ENCODE results near the gene CIBAR2.

The CIBAR2 gene

DNA sequence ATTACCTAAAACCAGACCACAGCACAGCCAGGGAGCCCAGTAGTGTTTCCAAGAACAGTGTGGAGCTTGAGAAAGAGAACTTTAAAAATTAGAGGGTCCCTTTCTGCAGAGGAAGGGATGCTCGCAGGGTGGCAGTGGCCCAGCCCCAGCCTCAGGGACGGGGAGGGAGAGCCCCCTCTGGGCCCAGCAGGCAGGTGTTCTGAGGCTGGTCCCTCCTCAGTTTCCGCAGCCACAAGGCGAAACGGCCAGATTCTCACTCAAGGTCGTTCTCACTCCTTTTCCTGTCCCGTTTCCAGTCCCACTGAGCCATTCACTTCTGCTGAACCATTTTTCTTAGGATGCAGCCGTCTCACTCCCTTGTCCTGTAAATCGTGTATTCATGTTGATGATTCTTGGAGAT lies 20.0 kb downstream of the CIBAR2 start:
- Mint-ChIP-seq H3K9me3 (no peaks in the 10 kb centered on the region), H3K4me1 (ENCODE audit: low read depth) (no peaks in the 10 kb centered on the region), H3K27me3 (ENCODE audit: low read depth) (no peaks in the 10 kb centered on the region), H3K36me3 (ENCODE audit: low read depth) (no peaks in the 10 kb centered on the region), H3K4me3 (no peak overlapping the region), H3K27ac (no peak overlapping the region)
- DNase-seq (ENCODE audit: low spot score) = no peak

- H3K9me3 Mint-ChIP-seq = no peaks in the 10 kb centered on the region
Observed at GRCh38 chr16:85091522-85091910, 20.8 kb downstream of the CIBAR2 start.

GRCh38 chr16:85090873-85091521 lies 21.3 kb downstream of the CIBAR2 start:
- H3K27me3 Mint-ChIP-seq (ENCODE audit: low read depth) = no peaks in the 10 kb centered on the region
- H3K4me3 Mint-ChIP-seq = no peak overlapping the region
- no peaks in the 10 kb centered on the region for H3K36me3 Mint-ChIP-seq (ENCODE audit: low read depth)
- DNase-seq (ENCODE audit: low spot score) = no peak
- no peaks in the 10 kb centered on the region for H3K4me1 Mint-ChIP-seq (ENCODE audit: low read depth)
- H3K27ac Mint-ChIP-seq = no peak overlapping the region
- H3K9me3 Mint-ChIP-seq = no peaks in the 10 kb centered on the region

More at GRCh38 chr16:85091522-85091910, 20.8 kb downstream of the CIBAR2 start:
- DNase-seq (ENCODE audit: low spot score) = no peak
- no peaks in the 10 kb centered on the region for H3K36me3 Mint-ChIP-seq (ENCODE audit: low read depth)
- no peaks in the 10 kb centered on the region for H3K27me3 Mint-ChIP-seq (ENCODE audit: low read depth)
- no peak overlapping the region for H3K4me3 Mint-ChIP-seq
- H3K4me1 Mint-ChIP-seq (ENCODE audit: low read depth) = no peaks in the 10 kb centered on the region
- H3K27ac Mint-ChIP-seq = no peak overlapping the region

DNA sequence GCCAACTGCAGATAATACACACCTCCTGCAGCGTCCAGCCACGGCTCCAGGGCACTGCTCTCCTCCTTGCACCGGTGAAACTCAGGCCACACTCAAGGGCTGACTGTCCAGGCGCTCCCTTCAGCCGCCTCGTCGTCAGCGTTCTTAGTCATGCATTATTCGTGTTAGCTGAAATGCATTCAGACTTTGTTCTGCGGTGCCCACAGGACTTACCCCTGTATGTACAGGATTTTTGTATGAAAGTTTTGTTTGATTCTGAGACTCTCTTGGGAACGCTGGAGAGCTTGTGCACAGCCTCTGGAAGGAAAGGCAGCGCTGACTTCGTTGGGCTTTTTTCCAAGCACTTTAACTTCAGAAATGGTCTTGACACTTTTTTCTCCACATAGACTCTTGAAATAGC lies 22.1 kb downstream of the CIBAR2 start:
- Mint-ChIP-seq H3K4me1 (ENCODE audit: low read depth) (no peaks in the 10 kb centered on the region), H3K9me3 (no peaks in the 10 kb centered on the region), H3K36me3 (ENCODE audit: low read depth) (no peaks in the 10 kb centered on the region), H3K27ac (no peak overlapping the region), H3K4me3 (no peak overlapping the region), H3K27me3 (ENCODE audit: low read depth) (no peaks in the 10 kb centered on the region)
- DNase-seq (ENCODE audit: low spot score) = no peak

DNA sequence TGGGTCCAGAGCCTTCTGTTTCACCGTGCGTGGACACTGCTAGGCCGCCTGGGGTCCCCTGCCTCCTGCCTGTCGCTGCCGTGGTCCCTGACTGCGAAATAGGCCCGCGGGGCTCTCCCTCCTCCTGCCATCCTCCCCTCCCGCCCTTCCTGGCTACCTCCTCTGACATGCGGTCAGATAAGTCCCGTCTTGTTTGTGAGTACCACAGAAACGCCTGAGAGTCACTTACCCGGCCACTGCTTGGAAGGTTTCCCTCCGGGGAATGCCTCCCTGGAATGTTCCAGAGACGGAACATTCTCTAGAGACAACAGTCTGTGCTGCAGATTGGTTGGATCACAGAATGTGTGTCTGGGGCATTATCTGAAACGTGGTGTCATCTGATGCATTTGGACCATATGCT lies 22.7 kb downstream of the CIBAR2 start:
- Mint-ChIP-seq H3K36me3 (ENCODE audit: low read depth) (no peaks in the 10 kb centered on the region), H3K9me3 (no peaks in the 10 kb centered on the region), H3K27ac (no peak overlapping the region), H3K27me3 (ENCODE audit: low read depth) (no peaks in the 10 kb centered on the region), H3K4me1 (ENCODE audit: low read depth) (no peaks in the 10 kb centered on the region), H3K4me3 (no peak overlapping the region)
- no peak for DNase-seq (ENCODE audit: low spot score)

DNA sequence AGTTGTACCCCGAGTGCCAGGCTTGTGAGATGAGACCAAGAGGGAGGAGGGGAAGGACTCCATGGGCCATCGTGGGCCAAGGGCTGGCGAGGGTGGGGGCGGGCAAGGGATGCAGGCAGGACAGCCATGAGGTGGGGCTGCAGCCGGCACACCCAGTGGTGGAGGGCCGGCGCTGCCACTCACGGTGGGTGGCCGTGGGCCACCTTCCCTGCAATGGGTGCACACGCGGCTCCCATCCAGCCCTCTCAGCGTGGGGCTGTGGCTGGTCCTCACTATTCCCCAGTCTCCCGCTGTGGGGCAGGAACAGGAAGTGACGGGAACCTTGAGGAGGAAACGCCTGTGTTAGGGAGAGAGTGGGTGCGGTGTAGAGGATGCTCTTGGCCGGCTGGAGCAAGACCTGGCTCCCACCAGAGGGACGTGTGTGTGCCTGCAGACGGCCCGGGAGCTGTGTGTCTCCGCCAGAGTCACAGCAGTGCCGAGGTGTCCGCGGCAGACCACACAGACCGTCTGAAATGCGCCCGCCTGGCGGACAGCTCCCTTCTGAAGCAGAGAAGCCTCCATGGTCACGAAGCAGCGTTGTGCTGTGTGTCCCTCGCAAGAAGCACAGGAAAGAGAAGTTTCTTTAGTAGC lies 23.6 kb downstream of the CIBAR2 start:
- DNase-seq (ENCODE audit: low spot score) = no peak
- Mint-ChIP-seq H3K4me3 (no peak overlapping the region), H3K36me3 (ENCODE audit: low read depth) (no peaks in the 10 kb centered on the region), H3K27ac (no peak overlapping the region), H3K27me3 (ENCODE audit: low read depth) (no peaks in the 10 kb centered on the region), H3K4me1 (ENCODE audit: low read depth) (no peaks in the 10 kb centered on the region), H3K9me3 (no peaks in the 10 kb centered on the region)

DNA sequence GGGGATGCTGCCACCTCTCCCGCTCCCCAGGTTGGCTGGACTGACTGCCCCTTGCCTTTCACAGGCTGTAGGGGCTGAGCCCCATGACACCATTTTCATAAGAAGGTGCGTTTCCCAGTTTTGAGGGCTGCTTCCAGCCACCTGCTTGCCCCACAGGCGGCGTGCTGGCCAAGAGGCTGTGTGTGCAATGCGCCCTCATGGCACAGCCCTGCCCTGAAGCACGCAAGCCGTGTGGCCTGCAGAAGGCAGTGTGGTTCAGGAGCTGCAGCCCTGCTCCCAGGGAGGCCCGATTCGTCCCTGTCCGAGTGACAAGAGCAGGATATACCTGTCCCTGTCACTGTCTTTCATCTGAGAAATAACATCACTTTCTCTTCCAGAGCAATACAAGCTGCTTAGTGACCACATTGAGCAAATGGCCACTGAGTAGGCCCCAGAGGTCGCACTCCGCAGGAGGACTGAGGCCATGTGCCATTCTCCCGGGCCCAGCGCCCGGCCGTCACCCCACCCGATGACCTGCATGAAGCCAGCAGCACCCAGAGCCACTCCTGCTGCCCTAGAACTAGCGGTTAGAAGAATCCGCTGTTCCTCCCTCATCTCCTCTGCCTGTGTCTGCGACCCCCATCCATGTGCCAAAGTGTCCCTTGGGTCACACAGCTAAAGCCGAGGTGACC lies 24.2 kb downstream of the CIBAR2 start:
- Mint-ChIP-seq H3K4me1 (ENCODE audit: low read depth) (no peaks in the 10 kb centered on the region), H3K27ac (no peak overlapping the region), H3K36me3 (ENCODE audit: low read depth) (no peaks in the 10 kb centered on the region), H3K27me3 (ENCODE audit: low read depth) (no peaks in the 10 kb centered on the region), H3K4me3 (no peak overlapping the region), H3K9me3 (no peaks in the 10 kb centered on the region)
- no peak for DNase-seq (ENCODE audit: low spot score)

DNA sequence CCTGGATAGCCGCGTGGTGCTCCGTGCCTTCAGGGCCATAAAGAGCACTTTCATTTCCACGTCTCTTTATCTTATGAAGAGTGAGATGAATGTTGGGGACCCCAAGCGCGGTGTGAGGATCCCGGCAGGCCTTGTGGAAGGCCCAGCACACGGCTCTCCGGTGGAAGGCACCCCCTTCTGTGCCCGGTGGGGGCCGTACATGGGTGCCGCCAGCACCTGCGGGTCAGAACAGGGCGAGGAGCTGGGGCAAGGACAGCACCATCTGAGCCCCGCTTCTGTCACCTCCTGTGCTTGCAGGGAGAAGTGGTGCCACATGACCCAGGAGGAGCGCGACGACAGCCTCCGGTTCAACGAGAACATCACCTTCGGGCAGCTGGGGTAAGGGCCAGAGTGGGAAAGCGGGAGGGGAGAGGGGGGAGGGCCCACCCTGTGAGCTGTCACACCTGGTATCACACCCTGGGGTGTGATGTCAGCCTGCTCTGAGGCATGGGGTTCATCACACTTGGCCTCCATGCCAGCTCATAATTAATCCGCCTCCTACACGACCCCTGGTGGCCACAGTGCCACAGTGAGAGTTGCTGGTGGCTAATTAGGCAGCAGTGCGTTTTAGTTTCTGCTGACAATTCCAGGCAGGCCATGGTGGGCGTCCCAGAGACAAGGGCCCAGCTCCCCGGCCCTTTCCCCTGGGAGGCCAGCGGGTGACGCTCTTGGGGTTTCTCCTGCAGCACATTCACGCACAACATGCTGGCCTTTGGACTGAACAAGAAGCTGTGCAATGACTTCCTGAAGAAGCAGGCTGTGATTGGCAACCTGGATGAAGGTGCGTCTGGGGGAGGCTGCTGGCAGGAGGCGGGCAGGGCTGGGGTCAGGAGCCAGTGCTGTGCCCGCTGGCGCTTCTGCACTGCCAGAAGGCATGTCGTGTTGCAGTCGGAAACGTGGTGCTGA lies 25.7 kb downstream of the CIBAR2 start:
- Mint-ChIP-seq H3K27me3 (ENCODE audit: low read depth) (no peaks in the 10 kb centered on the region), H3K27ac (no peak overlapping the region), H3K36me3 (ENCODE audit: low read depth) (no peaks in the 10 kb centered on the region), H3K4me1 (ENCODE audit: low read depth) (peaks cover 1% of the 10 kb centered on the region), H3K9me3 (no peaks in the 10 kb centered on the region), H3K4me3 (no peak overlapping the region)
- DNase-seq (ENCODE audit: low spot score) = peak; percentile 67

- Mint-ChIP-seq H3K4me3 (no peak overlapping the region), H3K9me3 (no peaks in the 10 kb centered on the region), H3K36me3 (ENCODE audit: low read depth) (no peaks in the 10 kb centered on the region), H3K27me3 (ENCODE audit: low read depth) (no peaks in the 10 kb centered on the region), H3K27ac (no peak overlapping the region), H3K4me1 (ENCODE audit: low read depth) (peaks cover 1% of the 10 kb centered on the region)
- no peak for DNase-seq (ENCODE audit: low spot score)
Observed at GRCh38 chr16:85085721-85086120, 26.6 kb downstream of the CIBAR2 start.

DNA sequence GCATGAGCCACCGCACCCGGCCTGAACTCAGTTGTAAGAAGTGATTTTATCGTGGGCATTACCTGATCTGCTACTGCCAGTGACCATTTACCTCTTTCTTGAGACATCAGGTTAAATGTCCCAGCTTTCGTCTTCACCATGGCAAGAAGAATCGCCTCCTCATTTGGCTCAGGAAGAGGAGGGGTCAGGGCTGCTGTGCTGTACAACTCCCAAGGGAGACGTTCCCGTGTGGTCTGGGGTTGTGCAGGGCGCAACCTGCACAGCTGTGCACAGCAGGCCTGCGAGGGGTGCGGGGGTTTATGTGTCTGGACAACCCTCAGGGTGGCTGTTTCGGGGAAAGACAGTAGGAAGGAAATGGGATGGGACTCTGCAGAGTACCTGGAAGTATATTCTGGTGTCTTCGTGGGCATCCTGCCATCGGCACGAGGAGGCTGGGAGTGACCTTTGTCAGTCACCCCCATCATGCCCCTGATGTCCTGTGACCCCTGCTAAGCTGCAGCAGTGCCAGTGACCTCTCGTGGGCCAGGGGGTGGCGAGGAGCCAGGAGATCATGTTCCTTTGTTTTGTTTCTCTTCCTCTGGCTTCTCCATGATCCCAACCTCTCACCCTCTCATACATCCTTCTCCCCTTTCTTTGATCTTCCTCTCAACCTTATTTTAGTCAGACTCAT lies 27.3 kb downstream of the CIBAR2 start:
- no peak for DNase-seq (ENCODE audit: low spot score)
- H3K27ac Mint-ChIP-seq = no peak overlapping the region
- no peak overlapping the region for H3K4me3 Mint-ChIP-seq
- peaks cover 1% of the 10 kb centered on the region for H3K4me1 Mint-ChIP-seq (ENCODE audit: low read depth)
- no peaks in the 10 kb centered on the region for H3K36me3 Mint-ChIP-seq (ENCODE audit: low read depth)
- no peaks in the 10 kb centered on the region for H3K27me3 Mint-ChIP-seq (ENCODE audit: low read depth)
- H3K9me3 Mint-ChIP-seq = no peaks in the 10 kb centered on the region

DNA sequence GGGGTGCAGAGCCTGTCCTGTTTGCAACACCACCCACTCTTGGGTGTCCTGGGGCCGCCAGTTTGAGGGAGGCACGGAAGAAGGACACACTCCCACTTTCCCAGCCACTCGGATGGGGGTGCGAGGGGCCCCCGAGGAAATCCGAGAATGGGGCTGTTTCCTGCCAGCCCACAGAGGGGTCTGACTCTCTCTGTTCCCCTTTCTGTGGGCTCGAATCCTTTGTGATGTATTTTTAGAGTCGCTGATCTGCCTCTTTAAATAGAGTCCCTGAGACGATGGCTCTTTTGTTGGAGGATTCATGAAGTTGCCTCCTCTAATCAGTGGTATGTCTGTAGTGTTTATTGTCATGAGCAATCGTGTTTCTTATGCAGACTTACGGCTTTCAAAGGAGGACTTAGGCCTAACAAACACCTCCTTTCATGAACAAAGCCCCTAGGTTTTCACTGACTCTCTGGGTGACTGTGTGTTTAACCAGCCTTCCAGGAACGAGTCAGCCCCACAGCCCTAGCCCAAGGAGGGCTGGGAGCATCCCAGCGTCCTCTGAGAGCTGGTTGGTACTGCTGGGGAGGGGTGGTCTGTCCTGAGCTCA lies 29.1 kb downstream of the CIBAR2 start:
- no peaks in the 10 kb centered on the region for H3K27me3 Mint-ChIP-seq (ENCODE audit: low read depth)
- DNase-seq (ENCODE audit: low spot score) = no peak
- no peak overlapping the region for H3K27ac Mint-ChIP-seq
- no peaks in the 10 kb centered on the region for H3K9me3 Mint-ChIP-seq
- H3K4me1 Mint-ChIP-seq (ENCODE audit: low read depth) = peaks cover 1% of the 10 kb centered on the region
- no peaks in the 10 kb centered on the region for H3K36me3 Mint-ChIP-seq (ENCODE audit: low read depth)
- no peak overlapping the region for H3K4me3 Mint-ChIP-seq

DNA sequence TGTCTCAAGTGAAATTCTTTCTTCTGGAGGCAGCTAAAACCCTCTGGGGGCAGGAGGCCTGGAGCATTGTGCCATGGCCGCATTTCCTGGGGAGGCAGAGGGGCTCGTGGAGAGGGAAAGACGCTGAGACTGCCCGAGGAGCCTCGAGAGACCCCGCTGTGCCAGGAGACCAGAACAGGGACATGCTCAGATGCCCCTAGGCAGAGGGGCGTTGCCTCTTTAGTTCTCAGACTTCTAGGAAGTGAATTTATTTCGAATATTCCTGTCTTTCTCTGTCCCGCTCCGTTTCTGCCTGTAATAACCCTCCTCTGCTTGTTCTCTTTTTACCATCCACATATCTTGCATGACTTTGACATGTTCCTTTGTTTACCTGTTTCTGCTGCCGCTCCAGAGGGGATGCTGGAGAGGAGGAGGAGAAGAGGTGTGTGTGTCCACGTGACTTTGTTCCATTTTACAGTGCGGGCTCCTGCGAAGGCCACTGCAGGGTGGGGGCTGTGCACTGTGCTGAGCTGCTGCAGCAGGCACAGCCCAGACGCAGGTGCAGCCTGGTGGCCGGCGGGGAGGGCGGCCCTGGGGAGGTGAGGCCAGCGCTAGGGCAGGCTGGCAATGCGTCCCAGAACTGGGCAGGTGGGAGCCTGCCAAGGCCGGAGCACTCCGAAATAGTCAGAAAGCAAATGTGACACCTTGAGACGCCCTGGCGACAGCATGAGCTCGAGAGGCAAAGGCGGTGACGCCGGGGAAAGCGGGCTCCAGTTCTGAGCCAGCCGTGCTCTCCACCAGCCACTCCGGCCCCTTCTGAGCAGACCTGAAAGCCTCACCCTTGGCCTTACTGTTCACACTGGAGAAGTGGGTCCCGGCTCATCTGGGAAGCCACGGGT lies 29.9 kb downstream of the CIBAR2 start:
- H3K4me3 Mint-ChIP-seq = no peak overlapping the region
- H3K9me3 Mint-ChIP-seq = no peaks in the 10 kb centered on the region
- no peak overlapping the region for H3K27ac Mint-ChIP-seq
- H3K4me1 Mint-ChIP-seq (ENCODE audit: low read depth) = peaks cover 1% of the 10 kb centered on the region
- no peaks in the 10 kb centered on the region for H3K36me3 Mint-ChIP-seq (ENCODE audit: low read depth)
- no peaks in the 10 kb centered on the region for H3K27me3 Mint-ChIP-seq (ENCODE audit: low read depth)
- no peak for DNase-seq (ENCODE audit: low spot score)
